NOMO-1 (cell line): ENCODE results near the gene TMEM59L.
A peak's percentile ranks its signal among the peaks of the same experiment; 100 is the strongest.

Experiments used
- DNase-seq, 2 experiments: peaks; one replicate each; lab custom pipeline; 2025; ENCODE audit not compliant: unreplicated experiment in 2 of 2; lab: John Stamatoyannopoulos, UW

Gene TMEM59L

DNA sequence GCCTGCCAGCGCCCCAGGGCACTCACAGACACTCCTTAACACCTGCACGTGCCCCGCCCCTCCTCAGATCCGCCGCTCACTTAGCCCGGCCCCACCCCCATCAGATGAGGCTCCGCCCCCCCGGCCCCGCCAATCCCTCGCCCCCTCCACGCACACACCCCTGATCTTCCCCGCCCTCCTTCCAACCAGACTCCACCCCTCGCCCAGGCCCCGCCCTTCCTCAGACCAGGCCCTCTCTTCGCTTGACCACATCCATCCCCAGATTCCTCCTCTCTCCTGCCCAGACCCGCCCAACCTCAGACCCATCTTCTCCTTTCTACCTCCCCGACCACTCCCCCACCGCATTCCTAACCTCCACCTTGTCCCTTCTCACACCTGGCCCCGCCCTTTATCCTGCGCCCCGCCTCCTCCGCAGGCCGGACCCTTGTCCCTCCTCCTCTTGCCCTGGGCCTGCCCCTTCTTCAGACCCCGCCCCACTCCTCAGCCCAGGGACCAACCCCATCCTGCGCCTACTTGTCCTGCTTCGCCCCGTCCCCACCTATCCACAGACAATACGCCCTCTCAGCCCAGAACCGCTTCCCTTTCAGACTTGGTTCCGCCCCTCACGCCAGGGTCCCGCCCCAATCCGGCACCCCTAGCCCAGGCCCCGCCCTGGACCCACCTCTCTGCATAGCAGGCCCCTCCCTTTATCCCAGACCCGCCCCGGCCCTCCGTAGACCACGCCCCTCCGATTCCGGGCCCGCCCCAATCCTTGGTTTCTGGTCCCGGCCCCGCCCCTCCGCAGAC lies 23.7 kb downstream of the TMEM59L start:
- peak; percentile 97 for DNase-seq

DNA sequence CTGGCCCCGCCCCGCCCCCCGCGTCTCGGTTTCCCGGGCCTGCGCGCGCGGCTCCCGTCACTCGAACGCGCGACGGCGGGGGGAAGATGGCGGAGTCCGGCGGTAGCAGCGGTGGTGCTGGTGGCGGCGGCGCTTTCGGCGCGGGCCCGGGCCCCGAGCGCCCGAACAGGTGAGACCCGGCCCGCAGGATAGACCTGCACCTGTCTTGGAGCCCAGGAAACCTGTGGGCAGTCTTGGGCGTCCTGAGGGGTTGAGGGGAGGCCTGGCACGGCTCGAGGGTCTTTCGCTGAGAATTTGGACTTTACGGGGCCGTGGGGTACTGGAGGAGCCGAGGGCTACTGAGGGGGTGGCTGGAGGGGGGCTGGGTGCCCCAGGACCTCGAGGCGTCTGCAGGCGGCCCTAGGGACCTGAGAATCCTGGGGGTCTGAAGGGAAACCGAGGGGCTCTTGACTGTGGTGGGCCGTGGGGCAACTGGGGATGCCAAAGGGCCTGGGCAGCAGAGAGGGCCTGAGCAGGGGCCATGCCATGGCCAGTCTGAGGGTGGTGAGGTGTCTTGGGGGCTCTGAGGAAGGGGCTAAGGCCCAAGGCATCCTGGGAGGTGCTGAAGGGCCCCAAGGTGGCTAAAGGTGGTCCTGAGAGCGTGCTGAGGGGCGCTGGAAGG lies 24.4 kb downstream of the TMEM59L start, which contains the start of gene KLHL26:
Gene KLHL26 (plus strand): TSS at position 60 of the 661 bp plus-strand sequence. CDS start 27 bp downstream, at position 87.
- no peak for DNase-seq

DNA sequence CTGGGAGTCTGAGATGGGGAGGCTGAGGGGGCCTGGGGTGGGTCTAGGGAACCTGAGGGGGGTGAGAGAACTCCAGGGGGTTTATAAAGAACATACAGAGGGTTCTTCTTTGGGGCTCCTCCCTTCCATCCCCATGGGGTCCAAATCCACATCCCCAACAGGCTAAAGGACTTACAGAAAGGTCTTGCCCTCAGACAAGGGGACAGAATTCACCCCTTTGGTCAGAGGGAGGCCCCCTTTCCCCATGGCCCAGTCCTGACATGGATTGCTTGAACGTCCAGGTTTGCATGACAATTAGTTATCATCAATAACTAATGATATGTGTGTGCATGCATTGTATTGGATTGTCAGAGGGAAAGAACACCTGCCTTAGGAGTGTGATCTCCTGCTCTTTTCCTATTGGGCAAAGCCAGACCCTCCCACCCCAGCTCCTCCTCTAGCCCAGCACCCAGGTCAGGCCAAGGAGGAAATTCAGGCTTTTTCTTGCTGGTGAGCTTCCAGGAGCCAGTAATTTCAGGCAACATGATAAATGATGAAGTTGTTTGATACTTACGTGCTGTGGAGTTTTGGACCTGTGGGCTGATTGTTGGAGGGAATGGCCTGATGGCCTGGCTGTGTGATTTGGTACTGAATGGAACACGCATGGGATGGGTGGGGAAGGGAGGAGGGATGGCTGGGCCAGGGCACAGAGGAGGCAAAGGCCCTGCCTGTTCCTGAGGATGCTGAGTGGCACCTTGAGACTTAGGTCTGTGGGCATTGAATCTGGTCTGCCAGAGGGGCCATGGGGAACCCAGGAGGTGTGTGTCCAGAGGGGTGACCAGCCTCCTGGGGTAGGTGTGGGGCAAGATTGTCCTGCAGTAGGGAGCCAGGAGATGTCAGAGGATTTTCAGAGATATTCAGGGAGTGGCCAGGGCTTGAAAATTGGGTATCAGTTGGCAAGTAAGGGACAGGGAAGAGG lies 25.3 kb downstream of the TMEM59L start:
- no peak for DNase-seq

DNA sequence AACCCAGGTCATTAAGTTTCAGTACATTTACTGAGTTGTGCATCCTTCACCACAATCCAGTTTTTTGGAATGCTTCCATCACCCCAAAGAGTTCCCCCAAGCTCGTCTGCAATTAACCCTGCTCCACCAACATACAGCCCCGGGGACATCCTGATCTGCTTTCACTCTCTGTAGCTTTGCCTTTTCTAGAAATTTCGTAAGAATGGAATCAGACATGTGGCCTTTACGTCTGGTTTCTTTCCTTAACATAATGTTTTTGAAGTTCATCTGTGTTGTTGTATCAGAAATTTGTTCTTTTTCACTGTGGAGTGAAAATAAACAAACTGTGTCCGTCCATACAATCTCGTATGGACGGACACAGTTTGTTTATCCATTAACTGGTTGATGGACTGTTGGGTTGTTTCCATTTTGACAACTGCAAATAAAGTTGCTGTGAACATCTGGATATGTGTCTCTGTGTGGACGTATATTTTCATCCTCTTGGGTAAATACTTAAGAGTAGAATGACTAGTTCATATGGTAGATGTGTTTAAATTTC lies 27.1 kb downstream of the TMEM59L start:
- DNase-seq, result no peak

DNA sequence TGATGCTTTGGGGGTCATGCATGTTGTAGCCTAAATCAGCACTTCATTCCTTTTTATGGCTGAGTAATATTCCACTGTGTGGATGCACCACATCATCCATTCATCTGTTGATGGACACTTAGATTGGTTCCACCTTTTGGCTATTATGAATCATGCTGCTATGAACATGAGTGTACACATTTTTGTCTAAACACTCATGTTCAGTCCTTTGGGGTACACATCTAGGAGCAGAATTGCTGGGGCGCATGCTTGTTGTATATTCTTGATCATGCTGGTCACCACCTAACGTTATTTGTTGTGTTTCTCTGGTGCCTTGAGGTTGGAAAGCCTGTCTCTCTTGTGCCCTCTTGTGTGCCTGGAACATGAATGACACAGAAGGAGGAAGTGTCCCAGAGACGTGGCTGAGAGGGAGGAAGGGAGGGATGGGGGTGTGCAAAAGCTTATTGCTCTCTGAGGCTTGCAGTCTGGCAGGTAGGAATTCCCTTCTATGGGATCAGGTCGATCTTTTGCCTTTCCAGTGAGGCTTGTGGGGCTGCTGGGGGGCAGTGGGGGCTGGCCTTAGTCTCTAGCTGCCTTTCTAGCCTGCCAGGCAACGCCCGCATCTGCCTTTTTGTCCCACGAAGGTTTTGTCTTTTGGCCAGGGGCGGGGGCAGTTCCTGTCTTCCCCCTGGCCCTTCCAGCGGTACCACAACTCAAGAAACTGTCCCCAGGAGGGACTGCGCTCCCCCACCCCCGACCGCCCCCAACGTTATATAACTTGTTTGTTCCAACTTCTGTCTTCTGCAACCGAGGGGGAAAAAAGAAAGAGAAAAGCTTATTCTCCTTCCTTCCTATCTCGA lies 31.7 kb downstream of the TMEM59L start:
- DNase-seq, result peak; percentile 70 to 76

DNA sequence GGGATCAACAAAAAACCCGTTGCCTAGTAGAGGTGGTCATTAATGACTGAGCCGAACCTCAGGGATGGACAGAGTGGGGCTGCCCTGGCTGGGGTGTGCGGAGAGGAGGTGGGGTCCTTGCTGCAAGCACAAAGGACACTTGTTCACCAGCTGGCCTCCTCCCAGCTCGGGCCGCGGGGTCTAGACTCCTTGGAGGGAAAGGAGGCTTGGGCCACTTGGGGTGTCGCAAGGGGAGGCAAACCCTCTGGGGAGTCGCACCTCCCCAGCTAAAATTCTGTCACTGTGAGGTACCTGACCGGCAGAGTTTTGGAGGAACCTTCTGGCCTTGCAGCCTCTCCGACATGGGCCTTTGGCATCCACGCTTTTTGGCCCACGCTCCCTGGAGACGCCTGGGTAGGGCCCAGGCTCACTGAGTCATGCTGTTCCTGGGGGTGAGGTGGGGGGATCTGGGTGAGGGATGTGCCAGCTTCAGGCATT lies 32.4 kb downstream of the TMEM59L start:
- DNase-seq, result no peak

DNA sequence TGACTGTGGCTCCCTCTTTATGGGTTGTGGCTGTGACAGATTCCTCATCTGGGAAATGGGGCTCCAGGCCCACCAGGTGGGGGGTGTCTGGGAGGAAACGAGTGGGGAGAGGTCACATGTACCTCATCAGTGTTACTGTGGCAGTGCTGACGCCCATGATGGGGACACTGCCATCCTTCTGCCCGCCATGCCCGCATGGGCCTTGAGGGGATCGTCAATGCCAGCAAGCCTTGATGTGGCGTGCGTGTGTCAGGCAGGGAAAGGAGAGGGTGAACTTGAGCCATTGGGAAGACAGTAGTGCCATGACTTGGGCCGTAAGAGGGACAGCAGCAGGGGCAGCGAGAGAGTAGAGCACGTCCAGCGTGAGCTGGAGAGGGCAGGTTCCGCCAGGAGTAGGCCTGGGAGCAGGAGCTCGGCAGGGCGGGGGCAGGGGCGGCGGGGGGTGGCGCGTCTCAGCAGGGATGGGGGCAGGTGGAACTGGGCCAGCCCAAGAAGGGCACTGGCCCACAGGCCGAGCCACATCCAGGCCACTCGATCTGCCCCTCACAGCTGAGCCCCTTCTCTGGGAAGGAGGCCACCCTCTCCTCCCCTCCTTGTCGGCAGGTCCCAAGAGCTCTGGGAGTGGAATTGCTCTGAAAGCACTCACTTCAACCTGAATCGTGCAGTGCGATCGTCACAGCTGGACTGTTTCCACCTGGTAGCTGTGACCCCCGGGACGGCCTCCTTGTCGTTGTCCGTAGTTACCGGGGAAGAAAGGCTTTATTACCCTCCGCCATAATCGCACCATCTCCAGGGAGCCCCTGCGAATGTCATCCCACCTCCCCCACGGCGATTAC lies 34.1 kb downstream of the TMEM59L start:
- no peak for DNase-seq

DNA sequence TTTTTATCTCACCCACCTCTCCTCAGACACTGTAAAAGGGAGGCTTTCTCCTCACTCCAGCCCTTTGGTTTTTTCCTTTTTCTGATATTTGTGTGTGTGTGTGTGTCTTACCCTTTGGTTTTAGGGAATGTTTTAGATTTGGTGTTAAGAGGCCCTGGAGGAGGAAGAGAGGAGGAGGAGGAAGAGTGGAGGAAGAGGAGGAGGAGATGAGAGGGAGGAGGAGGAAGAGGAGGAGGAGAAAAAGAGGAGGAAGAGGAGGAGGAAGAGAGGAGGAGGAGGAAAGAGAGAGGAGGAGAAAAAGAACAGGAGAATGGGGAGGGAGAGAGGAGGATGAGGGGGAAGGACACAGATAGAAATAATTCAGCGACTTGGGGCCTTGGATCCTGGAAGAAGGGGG lies 34.7 kb downstream of the TMEM59L start:
- DNase-seq, result no peak

DNA sequence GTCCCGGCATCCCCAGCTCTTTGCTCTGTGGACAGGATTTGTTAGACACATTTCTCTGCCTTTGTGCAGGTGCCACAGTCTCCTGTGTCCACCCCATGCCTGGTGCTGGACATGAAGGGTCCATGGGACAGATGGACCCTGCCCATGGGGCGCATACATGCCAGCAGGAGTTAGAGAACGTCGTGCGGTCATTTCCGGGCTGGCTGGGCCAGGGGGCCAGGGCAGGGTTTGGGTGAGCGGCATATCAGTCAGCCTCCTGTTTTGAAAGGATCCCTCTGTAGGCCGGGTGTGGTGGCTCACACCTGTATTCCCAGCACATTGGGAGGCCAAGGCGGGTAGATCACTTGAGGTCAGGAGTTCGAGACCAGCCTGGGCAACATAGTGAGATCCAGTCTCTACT lies 35.1 kb downstream of the TMEM59L start:
- DNase-seq, result no peak

DNA sequence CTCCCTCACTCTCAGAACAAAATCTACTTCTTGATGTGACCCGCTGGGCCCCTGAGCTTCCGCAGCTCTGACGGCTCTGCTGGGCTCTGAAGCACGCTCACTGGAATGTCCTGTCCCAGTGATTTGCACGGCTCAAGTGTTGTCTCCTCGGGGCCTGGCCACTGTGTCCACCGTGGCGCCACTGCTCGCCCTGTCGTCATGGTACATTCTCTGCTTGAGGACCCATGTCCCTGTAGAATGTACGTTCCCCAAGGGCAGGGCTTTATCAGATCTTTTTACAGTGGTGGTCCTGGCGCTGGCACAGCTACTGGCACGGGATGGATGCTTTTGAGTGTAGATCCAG lies 36.3 kb downstream of the TMEM59L start:
- DNase-seq, result no peak

DNA sequence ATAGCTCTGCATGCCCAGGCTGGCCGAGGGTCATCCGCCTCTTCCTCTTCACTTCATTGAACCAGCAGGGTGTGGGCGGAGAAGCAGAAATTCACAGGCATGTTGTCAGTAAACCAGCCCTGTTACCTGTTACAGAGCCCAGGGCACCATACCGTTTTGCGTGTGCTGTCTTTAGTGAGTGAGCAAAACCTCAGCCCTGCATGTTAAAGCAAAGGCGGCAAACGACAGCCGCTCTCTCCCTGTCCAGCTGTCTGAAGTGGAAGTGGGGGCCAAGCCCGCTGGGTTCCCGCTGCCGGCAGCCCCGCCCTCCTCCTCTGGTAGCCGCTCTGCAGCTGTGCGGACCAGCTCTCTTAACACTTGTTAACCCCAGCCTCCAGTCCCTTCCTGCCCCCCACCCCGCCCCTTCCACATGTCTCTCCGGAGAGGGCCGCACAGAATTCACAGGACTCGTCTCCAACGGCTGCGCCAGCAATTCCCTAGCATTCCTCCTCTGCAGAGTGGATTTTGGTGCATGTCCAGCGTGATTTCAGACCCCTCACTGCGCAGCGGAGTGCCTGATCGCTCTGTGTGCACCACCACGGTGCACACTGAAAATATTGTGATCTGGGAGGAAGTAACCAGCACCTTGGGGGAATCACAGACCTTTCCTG lies 36.8 kb downstream of the TMEM59L start:
- DNase-seq, result no peak

DNA sequence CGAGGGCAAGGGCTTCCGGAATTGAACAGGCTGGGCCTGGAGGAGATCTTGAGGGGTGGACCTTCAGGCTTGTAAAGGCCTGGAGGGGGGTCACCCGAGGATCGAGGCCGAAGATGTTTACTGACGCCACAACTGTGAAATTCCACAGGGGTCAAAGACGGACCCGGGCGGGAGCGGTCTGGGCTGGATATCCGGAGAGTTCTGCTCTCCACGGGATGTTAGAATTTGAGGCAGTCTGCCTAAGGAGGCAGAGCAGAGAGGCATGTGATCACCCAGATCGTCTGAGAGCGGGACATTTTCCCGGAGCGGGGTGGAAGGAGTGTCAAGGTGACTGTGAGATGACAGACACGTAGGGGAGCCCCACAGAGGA lies 37.3 kb downstream of the TMEM59L start:
- no peak for DNase-seq

DNA sequence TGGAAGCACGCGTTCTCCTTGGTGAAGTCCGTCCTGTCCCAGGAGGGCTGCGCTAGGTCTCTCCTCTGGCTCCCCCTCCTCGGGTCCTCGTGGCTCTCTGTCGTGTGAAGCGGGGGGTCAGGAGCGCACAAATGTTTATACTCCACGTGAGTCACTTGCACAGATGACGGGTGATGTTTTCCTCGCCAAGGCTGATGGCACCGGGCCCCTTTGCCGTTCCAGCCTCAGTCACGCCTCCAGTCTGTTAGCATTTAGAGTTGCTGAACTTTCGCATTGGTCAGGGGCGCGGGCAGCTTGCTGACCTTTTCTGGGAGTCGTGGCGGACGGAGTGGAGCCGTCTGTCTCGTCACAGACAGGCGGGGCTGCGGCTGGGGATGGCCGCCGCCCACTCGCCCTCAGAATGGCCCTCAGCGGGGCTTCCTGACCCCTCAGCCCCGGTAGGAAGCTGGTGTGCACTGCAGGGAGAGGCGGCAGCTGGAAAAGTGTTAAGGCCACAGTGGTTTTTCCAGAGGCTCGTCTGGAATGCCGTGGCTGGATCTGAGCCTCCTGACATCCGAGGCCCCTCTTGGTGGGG lies 37.9 kb downstream of the TMEM59L start:
- DNase-seq, result no peak

DNA sequence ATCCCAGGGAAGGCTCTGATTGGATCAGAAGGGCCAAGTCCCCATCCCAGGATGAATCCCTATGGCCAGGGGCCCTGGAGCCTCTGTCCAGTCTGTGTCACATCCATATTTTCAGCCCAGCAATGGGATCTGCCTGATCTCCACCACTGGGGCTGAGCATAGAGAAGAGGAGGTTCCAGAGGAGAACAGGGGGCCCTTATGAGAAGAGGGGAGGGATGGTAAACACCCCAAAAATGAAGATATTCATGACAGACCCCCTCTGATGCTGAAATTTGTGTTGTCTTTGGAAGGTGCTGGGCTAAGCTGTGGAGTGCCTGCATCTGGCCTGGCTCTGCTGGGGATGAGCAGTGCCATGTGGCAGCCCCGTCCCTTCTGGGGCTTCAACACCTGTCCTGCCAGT lies 38.6 kb downstream of the TMEM59L start:
- DNase-seq, result no peak

DNA sequence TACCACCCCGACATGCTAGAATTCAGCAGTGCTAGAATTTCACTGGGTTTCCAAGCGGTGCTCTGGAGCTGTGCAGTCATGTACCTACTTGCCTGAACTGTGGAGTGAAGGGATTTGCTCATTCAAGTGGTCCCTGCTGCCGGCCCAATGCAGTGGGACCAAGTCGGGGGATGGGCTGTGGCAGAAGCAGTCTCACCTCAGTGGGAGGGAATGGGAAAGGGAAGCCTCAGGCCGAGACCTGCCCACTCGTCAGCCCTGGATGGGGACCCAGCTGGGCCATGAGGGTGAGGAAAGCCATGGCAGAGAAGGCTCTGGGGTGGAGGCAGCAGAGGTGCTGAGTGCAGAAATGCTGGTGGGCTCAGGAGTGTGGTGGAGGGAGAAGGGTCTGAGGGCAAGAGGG lies 39.1 kb downstream of the TMEM59L start:
- no peak for DNase-seq

DNA sequence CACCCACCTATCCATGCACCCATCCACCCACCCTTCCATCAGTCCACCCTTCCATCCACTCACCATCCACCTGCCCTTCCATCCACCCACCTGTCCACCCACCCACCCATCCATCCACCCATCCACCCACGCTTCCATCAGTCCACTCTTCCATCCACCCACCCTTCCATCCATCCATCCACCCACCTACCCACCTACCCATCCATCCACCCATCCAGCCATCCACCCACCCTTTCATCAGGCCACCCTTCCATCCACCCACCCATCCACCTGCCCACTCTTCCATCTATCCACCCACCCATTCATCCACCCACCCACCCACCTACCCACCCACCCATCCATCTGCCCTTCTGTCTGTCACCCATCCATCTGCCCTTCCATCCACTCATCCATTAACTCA lies 41.2 kb downstream of the TMEM59L start:
- DNase-seq, result no peak

DNA sequence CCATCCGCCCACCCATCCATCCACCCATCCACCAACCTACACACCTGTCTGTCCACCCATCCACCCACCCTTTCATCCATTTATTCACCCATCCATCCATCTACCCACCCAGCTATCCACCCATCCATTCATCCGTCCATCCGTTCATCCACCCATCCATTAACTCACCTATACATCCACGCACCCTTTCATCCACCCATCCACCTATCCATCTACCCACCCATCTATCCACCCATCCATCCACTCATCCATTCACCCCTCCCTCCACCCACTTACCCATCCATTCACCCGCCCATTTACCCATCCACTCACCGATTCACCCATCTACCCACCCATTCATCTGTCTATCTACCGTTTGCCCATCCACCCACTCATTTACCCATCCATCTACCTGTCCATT lies 41.8 kb downstream of the TMEM59L start:
- DNase-seq, result no peak

DNA sequence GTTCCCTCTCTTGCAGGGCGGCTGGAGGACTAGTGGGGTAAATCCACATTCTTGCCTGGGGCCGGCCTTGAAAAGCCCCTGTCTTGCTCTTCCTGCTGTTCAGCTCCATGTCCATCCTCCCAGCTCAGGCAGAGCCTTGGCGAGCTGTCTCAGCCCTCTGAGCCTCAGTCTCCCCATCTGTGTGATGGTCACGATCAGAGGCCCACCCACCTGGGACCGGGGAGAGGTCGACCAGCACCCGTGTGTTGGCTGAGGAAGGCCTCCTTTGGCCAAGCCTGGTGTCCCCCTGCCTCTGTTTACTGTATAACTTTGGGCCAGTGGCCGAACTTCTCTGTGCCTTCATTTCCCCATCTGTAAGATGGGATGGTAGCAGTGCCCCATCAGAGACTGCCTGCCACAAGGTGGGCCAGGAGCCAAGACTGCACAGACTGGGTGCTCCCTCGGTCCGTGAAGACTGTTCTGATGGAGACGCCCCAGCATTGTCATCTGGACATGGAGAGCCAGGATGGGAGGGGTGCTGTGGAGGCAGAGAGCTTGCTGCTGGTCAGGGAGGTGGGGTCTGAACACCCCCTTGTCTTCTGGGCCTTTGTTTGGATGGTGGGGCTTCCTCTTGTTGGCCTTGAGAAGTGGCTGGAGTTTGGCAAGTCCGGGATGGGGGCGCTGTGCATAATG lies 42.6 kb downstream of the TMEM59L start:
- DNase-seq, result no peak
